Fibroblast of lung (primary cell): ENCODE results near the gene CGNL1. TPM values are rescaled to one million over a fixed set of nuclear protein-coding genes. Genes with fewer than 3 reads are reported as not detected.

Experiments
- DNase-seq, 2 donors: peaks; one replicate each; pipeline versions ENCODE4 v3.0.0 to v3.0.0-alpha.2; 2010; ENCODE audit warnings: low read depth in 2 of 2
- H2AFZ ChIP-seq: 2 replicates; pipeline ENCODE4 v1.5.1; 2012; ENCODE audit warnings: low read length, control low read depth, inconsistent platforms
- H3K27ac ChIP-seq: 2 replicates; pipeline ENCODE4 v1.5.1; 2011; ENCODE audit warnings: low read length, control low read depth; ENCODE audit not compliant: insufficient read depth
- H3K27me3 ChIP-seq: 2 replicates; pipeline ENCODE4 v1.5.1; 2011; ENCODE audit warnings: mild to moderate bottlenecking, low read length; ENCODE audit not compliant: control insufficient read depth, insufficient read depth
- H3K36me3 ChIP-seq: 2 replicates; pipeline ENCODE4 v1.5.1; 2011; ENCODE audit warnings: low read length; ENCODE audit not compliant: control insufficient read depth, insufficient read depth
- H3K4me1 ChIP-seq: 2 replicates; pipeline ENCODE4 v1.5.1; 2011; ENCODE audit warnings: low read length; ENCODE audit not compliant: control insufficient read depth, insufficient read depth; ENCODE audit errors: extremely low read depth
- H3K4me2 ChIP-seq: 2 replicates; pipeline ENCODE4 v1.5.1; 2011; ENCODE audit warnings: low read length, control low read depth; ENCODE audit not compliant: insufficient read depth; ENCODE audit errors: extremely low read depth
- H3K4me3 ChIP-seq, 4 experiments: fragments of 200-600 bp in 1 of 4; sonication (generic) in 1 of 4; replicated peaks in 1 of 4; 2 replicates each; pipeline ENCODE4 v1.5.1; 2011 to 2016; ENCODE audit warnings: low read length in 4 of 4, low read depth in 3 of 4, mild to moderate bottlenecking in 3 of 4, control low read depth in 2 of 4, inconsistent platforms in 1 of 4, mixed read lengths in 1 of 4; ENCODE audit not compliant: insufficient read depth in 1 of 4; ENCODE audit errors: control extremely low read depth in 1 of 4
- H3K79me2 ChIP-seq: 2 replicates; pipeline ENCODE4 v1.5.1; 2012; ENCODE audit warnings: mild to moderate bottlenecking, low read length, inconsistent platforms; ENCODE audit not compliant: control insufficient read depth, insufficient read depth
- H3K9ac ChIP-seq: 2 replicates; pipeline ENCODE4 v1.5.1; 2011; ENCODE audit warnings: mild to moderate bottlenecking, low read length, control low read depth; ENCODE audit not compliant: insufficient read depth
- H3K9me3 ChIP-seq: 2 replicates; pipeline ENCODE4 v1.5.1; 2012; ENCODE audit warnings: low read depth, low read length; ENCODE audit not compliant: control insufficient read depth, insufficient read depth
- H4K20me1 ChIP-seq: 2 replicates; pipeline ENCODE4 v1.5.1; 2011; ENCODE audit warnings: low read length; ENCODE audit not compliant: control insufficient read depth, insufficient read depth; ENCODE audit errors: extremely low read depth
- EZH2 ChIP-seq: IDR thresholded peaks from 2 replicates; pipeline ENCODE4 v1.5.1; 2012; ENCODE audit warnings: low read length, control low read depth, mild to moderate bottlenecking; ENCODE audit errors: missing control alignments
- polyA plus RNA-seq, 2 donors: library from polyadenylated mRNA; depleted of rRNA in 1 of 2; stranded (reverse) in 1 of 2; unstranded in 1 of 2; fragments of >200 nt; gene quantifications; 2 replicates each; pipeline ENCODE4 v1.2.1, GENCODE V29; 2011 to 2012; ENCODE audit warnings: missing spikeins in 1 of 2
- total RNA-seq: library from RNA; depleted of rRNA; stranded (reverse); fragments of >200 nt; gene quantifications from 2 replicates; pipeline ENCODE4 v1.2.1, GENCODE V29; 2014
- TF ChIP-seq, protein P1 (sequence below), 2 donors: IDR thresholded peaks in 1 of 2; conservative IDR thresholded peaks in 1 of 2; 1 replicate in 1 of 2; 2 replicates in 1 of 2; pipeline ENCODE4 v1.5.1; 2011 to 2012; ENCODE audit warnings: low read length in 2 of 2, control low read depth in 1 of 2, inconsistent platforms in 1 of 2, low read depth in 1 of 2, mild to moderate bottlenecking in 1 of 2

The CGNL1 gene
- total and polyA plus RNA-seq, 2 donors (not counting 1 experiment from before 2014, with no cell fraction given) = 0.18 to 6.1 TPM

- Histone ChIP-seq H3K27ac (no peak overlapping the region), H3K4me1 (no peaks in the 10 kb centered on the region), H3K27me3 (no peaks in the 10 kb centered on the region), H2AFZ (no peak overlapping the region), H3K4me3 (no peak overlapping the region), H3K9me3 (no peaks in the 10 kb centered on the region), H4K20me1 (no peaks in the 10 kb centered on the region), H3K79me2 (no peaks in the 10 kb centered on the region), H3K4me2 (no peak overlapping the region), H3K36me3 (no peaks in the 10 kb centered on the region), H3K9ac (no peak overlapping the region)
- DNase-seq = no peak
- TF ChIP-seq, protein P1, sequence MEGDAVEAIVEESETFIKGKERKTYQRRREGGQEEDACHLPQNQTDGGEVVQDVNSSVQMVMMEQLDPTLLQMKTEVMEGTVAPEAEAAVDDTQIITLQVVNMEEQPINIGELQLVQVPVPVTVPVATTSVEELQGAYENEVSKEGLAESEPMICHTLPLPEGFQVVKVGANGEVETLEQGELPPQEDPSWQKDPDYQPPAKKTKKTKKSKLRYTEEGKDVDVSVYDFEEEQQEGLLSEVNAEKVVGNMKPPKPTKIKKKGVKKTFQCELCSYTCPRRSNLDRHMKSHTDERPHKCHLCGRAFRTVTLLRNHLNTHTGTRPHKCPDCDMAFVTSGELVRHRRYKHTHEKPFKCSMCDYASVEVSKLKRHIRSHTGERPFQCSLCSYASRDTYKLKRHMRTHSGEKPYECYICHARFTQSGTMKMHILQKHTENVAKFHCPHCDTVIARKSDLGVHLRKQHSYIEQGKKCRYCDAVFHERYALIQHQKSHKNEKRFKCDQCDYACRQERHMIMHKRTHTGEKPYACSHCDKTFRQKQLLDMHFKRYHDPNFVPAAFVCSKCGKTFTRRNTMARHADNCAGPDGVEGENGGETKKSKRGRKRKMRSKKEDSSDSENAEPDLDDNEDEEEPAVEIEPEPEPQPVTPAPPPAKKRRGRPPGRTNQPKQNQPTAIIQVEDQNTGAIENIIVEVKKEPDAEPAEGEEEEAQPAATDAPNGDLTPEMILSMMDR (conservative IDR thresholded peaks at IDR 0.05 in 1 of 2, IDR thresholded peaks at IDR 0.05 in 1 of 2; ENCODE audit: low read depth in 1 of 2, low read length in 2 of 2) = no peak
- no peak for TF ChIP-seq EZH2
Measured at GRCh38 chr15:57353317-57353804, 22.9 kb upstream of the CGNL1 start.

GRCh38 chr15:57354436-57355123, 21.7 kb upstream of the CGNL1 start:
- Histone ChIP-seq H3K9me3 (no peaks in the 10 kb centered on the region), H3K4me2 (no peak overlapping the region)

DNA sequence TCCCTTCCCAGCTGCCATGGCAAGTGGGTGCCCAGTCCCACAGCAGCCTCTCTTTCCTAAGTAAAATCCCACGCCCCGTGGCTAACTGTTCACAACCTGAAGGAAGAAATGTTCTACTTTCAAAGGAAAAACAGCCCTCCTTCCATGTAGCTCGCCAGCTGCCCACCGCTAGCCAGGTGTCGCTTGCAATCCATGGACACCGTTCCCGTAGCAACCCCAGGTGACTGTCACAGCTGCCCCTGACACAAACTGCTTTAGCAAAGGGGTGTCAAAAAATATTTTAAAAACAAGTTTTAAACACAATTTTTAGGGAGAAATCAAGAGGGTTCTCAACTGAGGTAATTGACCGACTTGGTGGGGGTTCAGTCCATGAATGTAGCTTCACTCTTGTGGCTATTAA, 21.0 kb upstream of the CGNL1 start:
- Histone ChIP-seq H3K36me3 (no peaks in the 10 kb centered on the region), H3K79me2 (no peaks in the 10 kb centered on the region), H3K4me3 (no peak overlapping the region), H4K20me1 (no peaks in the 10 kb centered on the region), H3K27ac (no peak overlapping the region), H3K9me3 (no peaks in the 10 kb centered on the region), H2AFZ (no peak overlapping the region), H3K4me2 (no peak overlapping the region), H3K27me3 (no peaks in the 10 kb centered on the region), H3K4me1 (no peaks in the 10 kb centered on the region), H3K9ac (no peak overlapping the region)
- TF ChIP-seq, protein P1 (conservative IDR thresholded peaks at IDR 0.05 in 1 of 2, IDR thresholded peaks at IDR 0.05 in 1 of 2; ENCODE audit: low read depth in 1 of 2, low read length in 2 of 2) = no peak
- no peak for TF ChIP-seq EZH2
- no peak for DNase-seq

More at GRCh38 chr15:57354436-57355123, 21.7 kb upstream of the CGNL1 start:
- Histone ChIP-seq H3K79me2 (no peaks in the 10 kb centered on the region), H3K27ac (no peak overlapping the region), H3K4me3 (no peak overlapping the region), H3K4me1 (no peaks in the 10 kb centered on the region), H4K20me1 (no peaks in the 10 kb centered on the region), H3K9ac (no peak overlapping the region), H3K36me3 (no peaks in the 10 kb centered on the region), H2AFZ (no peak overlapping the region), H3K27me3 (no peaks in the 10 kb centered on the region)
- no peak for DNase-seq
- TF ChIP-seq EZH2 = no peak
- TF ChIP-seq, protein P1 (conservative IDR thresholded peaks at IDR 0.05 in 1 of 2, IDR thresholded peaks at IDR 0.05 in 1 of 2; ENCODE audit: low read depth in 1 of 2, low read length in 2 of 2) = no peak
